Smooth muscle cell of the pulmonary artery (primary cell): ENCODE data around the gene INSYN2A. TPM values are rescaled to one million over a fixed set of nuclear protein-coding genes. Genes with fewer than 3 reads are reported as not detected.

ENCODE experiments used
- total RNA-seq: library from RNA; depleted of rRNA; stranded (reverse); fragments of >200 nt; gene quantifications from 2 replicates; pipeline ENCODE4 v1.2.3, GENCODE V29; 2014

INSYN2A gene, protein sequence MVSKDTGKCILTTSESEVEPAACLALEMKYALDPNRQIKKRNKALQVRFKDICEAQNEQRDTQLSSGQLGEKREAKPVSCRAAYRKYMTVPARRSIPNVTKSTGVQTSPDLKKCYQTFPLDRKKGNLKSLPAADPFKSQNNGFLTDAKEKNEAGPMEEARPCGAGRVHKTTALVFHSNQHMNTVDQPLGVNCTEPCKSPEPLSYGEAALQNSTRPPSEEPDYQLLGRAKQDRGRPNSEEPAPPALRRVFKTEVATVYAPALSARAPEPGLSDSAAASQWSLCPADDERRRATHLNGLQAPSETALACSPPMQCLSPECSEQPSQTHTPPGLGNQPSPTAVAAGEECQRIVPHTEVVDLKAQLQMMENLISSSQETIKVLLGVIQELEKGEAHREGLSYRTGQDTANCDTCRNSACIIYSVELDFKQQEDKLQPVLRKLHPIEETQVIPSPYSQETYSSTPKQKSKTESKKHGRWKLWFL
- total RNA-seq, result 0.13 and 0.59 TPM in 2 replicates

GRCh38 chr10:127196282-127197153, at the start of gene INSYN2A:
Gene INSYN2A (minus strand): TSS chr10:127196591. CDS start chr10:127176395, 20,196 bp downstream.

